Measurements from ENCODE around the gene MRPS15.

MRPS15 gene

GRCh38 chr1:36457691-36458090 is 6.5 kb downstream of the MRPS15 start:
- DNase-seq (ENCODE audit: low spot score) = no peak

GRCh38 chr1:36456391-36456928 is 7.7 kb downstream of the MRPS15 start:
- no peak for DNase-seq (ENCODE audit: low spot score)

DNA sequence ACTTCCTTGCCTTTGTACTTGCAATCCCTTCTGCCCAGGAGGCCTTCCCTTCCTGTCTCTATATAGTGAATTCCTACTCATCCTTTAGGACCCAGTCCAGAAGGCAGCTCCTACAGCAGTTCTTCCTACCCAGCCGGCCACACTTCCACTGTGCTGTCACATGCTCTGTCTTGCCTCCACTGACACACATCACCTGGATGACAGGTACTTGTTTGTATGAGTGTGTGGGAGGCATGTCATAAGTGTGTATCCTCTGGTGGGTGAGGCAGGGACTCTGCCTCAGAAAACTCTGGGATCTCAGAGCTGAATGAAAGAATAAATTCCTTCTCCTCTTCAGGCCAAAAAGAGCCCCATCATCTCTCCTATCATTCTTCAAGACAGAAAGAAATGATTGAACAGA is 8.8 kb downstream of the MRPS15 start:
- DNase-seq (ENCODE audit: low spot score) = no peak

DNA sequence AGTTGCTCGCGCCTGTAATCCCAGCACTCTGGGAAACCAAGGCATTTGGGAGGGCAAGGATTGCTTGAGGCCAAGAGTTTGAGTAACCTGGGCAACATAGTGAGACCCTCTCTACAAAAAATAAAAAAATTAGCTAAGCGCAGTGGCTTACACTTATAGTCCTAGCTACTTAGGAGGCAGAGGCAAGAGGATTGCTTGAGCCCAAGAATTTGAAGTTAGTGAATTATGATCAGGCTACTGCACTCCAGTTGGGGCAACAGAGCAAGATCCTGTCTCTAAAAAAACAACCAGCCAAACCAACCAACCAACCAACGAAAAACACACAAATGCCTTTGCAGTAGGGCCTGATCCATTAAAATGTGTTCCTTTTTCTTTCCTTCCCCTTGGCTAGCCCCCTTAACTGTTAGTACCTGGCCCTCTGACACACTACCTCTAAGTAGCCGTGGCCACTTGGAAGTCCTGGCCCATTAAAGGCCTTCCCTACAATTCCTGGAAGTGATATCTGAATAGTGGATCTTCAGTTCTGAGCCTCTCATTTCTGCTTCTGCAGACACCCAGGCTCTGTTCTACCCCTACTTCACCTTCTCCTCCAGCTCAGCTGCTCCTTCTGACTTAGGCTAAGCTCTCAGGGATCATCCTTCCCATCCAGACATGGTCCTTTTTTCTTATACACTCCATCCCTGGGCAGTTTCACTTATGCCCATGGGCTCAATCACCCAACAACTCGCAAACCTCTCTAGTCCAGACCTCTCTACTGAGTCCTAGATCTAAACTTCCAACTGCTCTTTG is 10.4 kb downstream of the MRPS15 start:
- no peak for DNase-seq (ENCODE audit: low spot score)

- DNase-seq (ENCODE audit: low spot score) = no peak
These were observed 11.1 kb downstream of the MRPS15 start for GRCh38 chr1:36453051-36453450.

GRCh38 chr1:36450919-36451305 is 13.3 kb downstream of the MRPS15 start:
- DNase-seq (ENCODE audit: low spot score) = no peak

DNA sequence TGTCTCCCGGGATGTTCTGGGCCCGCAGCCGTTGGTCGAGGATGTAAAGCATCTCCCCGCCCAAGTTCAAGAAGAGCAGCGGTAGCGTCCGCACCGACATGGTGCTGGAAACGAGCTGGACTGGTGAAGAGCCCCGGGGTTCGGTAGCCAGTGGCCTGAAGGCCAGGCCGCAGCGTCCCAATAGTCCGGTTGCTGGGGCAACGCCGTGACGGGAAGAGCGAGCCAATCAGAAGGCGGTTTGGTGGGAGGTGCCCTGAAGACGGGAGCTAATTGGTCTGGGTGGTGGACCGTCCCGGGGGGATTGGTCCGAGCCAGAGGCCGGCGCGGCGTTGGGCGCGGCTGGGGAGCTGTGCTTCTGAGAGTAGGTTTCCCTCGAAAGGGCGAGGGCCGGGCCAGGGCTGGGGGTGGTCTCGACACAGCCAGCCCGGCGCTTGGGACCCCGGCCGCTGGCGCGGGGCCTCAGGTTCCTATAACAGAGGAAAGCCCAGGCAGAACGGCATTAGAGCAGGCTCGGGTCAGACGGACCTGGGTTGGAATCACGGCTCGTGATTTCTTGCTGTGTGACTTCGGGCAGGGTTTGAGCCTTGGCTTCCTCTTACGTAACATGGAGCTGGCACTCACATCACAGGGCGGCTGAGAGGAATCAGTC is 13.8 kb downstream of the MRPS15 start, which contains the start of gene OSCP1:
TSS of gene OSCP1 (minus strand) at position 182 of the 649 bp plus-strand sequence. CDS start at position 100, 82 bp downstream.
- peak; percentile 91 for DNase-seq (ENCODE audit: low spot score)

- DNase-seq (ENCODE audit: low spot score) = no peak
These were observed 15.6 kb downstream of the MRPS15 start for GRCh38 chr1:36448530-36449056.

GRCh38 chr1:36447450-36447849 is 16.7 kb downstream of the MRPS15 start:
- no peak for DNase-seq (ENCODE audit: low spot score)

DNA sequence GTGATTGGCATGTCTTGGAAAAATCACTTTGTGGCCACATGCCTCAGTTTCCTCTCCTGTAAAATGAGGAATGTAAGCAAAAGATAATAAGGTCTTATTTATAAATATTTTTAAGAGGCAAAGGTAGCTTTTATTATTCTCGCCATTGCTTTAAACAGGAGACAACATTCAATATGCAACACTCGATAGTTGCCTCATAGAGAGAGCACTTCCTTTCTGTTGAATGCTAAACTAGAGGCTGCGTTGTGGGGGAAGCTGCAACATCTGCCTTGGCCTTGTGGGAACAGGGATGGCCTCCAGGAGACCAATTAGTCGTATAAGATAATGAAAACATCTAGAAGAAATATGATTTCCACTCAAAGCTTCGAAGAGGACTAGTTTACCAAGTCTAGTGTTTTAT is 17.4 kb downstream of the MRPS15 start:
- DNase-seq (ENCODE audit: low spot score) = no peak

DNA sequence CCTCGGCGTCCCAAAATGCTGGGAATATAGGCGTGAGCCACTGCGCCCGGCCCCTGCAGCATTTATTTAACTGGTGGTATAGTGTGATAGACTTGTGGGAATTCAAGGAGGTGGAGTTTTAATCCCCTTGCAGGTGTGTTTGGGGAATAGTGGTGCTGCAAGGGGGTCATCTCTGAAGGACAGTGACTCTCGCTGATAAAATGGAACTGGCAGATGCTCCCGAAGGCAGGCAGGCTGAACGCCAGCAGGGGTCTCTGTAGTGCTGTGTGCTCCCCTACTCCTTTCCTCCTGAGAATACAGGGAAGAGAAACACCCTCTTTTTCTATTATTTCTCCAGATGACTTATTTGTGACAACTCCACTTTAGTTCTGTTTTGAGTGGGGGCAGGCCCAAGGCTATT is 17.9 kb downstream of the MRPS15 start:
- no peak for DNase-seq (ENCODE audit: low spot score)

DNA sequence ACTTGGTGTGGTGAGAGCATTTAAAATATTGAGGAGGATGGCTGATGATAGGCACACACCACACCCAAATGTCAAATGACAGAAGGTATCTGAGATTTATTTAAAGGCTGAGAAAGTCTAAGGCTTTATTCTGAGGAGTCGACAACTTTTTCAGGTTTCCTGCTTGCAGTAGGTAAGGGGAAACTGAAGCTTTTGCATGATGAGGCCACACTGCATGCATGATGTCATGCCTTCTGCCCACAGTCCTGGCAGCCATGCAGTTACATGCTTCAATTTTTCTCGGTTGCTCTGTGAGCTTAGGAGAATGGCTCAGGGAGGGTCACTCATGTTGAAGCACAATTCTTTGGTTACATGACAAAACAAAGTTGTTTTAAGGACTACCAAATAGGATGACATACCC is 20.9 kb downstream of the MRPS15 start:
- no peak for DNase-seq (ENCODE audit: low spot score)

DNA sequence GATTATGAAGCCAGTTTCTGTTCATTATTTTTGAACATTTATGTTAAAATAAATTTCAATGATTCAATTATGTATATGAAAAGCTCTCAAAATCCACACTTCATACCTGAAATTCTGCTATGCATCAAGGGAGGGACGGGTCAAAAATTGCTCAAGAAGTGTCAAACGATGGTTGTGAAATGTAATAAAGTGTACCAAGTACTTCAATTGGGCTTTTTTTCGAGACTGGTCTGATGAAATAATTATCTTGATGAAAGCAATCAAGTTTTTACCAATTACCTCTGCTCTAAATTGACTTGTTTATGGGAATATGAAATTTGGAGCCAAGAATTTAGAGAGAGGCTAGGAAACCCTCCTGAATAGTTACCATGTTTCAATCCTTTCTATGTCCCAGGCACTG is 21.8 kb downstream of the MRPS15 start:
- DNase-seq (ENCODE audit: low spot score) = no peak

GRCh38 chr1:36440646-36441045 is 23.5 kb downstream of the MRPS15 start:
- DNase-seq (ENCODE audit: low spot score) = no peak

DNA sequence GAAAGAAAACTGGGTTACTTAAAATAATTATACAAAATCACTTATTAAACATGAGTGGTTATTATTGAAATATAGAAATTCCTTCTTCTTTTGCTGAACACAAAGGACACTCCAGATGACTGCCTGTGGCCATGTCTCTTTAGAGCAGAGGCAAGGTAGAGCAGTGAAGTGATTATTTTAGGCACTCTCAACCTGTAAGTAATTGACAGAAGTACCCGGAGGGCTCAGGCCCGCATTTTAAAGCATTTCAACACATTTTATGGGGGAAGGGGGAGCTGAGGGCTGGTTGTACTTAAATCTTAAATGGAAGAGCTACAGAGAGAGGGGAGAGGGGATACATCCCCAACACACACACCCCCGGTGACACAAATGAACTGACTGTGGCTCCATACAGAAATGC is 24.1 kb downstream of the MRPS15 start:
- no peak for DNase-seq (ENCODE audit: low spot score)

DNA sequence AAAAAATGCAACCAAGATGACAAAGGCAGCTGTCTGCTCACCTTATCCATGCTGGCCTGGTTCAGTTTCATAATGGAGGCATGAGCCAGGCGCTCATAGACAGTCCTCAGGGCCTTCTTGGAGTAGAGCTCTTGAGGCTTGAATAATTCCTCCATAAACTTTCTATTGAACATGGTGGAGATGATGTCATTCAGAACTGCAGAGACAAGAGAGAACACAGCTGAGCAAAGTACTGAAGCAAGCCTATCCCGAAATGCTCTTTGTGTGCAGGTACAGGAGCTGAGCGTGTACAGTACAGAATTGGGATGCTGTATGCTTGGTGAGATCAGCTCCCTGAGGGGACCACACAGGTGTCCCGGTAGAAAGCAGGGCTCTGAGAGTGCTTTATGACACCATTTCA is 25.5 kb downstream of the MRPS15 start:
- no peak for DNase-seq (ENCODE audit: low spot score)

GRCh38 chr1:36436821-36437220 is 27.4 kb downstream of the MRPS15 start:
- no peak for DNase-seq (ENCODE audit: low spot score)

DNA sequence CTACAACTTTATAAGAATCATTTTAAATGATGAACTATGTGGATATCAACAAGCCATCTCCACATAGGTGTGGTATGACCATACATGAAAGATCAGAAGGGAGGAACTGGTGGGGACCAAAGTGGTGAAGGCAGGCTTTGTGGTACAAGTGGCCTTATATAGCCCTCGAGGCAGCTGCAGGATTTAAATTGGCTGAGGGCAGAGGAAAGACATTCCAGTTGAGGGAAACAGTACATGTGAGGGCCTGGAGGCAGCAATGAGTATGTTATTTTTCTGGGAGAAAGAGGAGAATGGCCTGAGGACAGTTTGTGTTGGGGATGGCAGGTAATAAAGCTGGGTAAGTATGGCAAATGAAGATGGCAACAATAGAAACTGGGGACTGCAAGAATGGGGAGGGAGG is 31.1 kb downstream of the MRPS15 start:
- no peak for DNase-seq (ENCODE audit: low spot score)

GRCh38 chr1:36432616-36433015 is 31.6 kb downstream of the MRPS15 start:
- DNase-seq (ENCODE audit: low spot score) = no peak

DNA sequence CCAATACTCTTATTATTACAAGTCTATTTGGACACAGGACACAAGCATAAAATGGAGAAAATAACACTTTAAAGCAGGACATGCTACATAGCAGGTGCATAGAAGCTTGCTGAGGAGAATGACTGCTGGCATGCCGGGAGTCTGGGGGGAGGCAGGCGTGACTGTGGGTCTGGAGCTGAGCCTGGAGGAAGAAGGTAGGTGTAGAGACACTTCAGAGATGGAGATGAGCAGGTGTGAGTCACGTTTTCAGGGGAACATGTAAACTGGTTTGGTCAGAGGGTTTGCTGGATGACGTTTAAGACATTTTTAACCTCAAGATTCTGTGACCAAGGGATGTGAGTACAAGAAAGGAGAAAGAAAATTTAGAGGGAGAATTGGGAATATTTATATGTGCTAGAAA is 38.4 kb downstream of the MRPS15 start:
- no peak for DNase-seq (ENCODE audit: low spot score)

GRCh38 chr1:36421649-36422048 is 42.5 kb downstream of the MRPS15 start:
- DNase-seq (ENCODE audit: low spot score) = no peak

DNA sequence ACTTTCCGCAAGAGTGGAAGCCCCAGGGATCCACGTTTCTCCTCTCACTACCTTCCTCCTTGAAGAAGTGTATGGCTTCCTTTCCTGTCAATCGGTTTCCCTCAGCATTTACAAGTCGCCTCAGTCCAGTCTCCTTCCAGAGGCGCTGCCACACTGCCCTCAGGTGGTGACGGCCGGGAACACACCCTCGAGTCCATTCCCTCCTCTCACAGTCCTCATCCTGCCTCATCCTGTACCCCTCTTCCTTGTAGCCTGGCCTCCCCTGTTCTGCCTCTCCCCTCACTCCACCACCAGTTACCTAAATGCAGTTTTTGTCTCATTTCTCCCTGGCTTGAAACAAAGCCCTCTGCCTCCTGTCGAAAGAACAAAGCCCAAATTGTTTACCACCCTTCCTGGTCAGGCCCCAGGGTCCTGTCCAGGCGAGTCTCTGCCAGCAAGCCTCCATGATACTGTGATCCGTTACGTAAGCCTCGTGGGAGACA is 43.3 kb downstream of the MRPS15 start:
- peak; percentile 90 for DNase-seq (ENCODE audit: low spot score)

GRCh38 chr1:36420409-36420808 is 43.8 kb downstream of the MRPS15 start:
- no peak for DNase-seq (ENCODE audit: low spot score)
